Renal cortex interstitium (tissue), 11 donors: ENCODE results near the gene QPCT. TPM values are rescaled to one million over a fixed set of nuclear protein-coding genes. Genes with fewer than 3 reads are reported as not detected.

Experiments
- DNase-seq, 11 donors: peaks; one replicate each; pipeline ENCODE4 v3.0.0-alpha.2; 2013; ENCODE audit warnings: low read depth in 9 of 11, low spot score in 4 of 11; ENCODE audit errors: extremely low read depth in 1 of 11
- polyA plus RNA-seq, 3 donors: library from polyadenylated mRNA; unstranded; fragments of 120-200 nt; gene quantifications; one replicate each; pipeline ENCODE4 v1.2.1, GENCODE V29; 2013; ENCODE audit not compliant: insufficient read length in 3 of 3

QPCT gene
- polyA plus RNA-seq, 3 donors = 9.5 to 14.3 (median 14.3) TPM

GRCh38 chr2:37321029-37321682 is 23.3 kb upstream of the QPCT start:
- no peak for DNase-seq

GRCh38 chr2:37322368-37322767 is 22.1 kb upstream of the QPCT start:
- DNase-seq = no peak

- DNase-seq = no peak
Measured at GRCh38 chr2:37323176-37323780, 21.2 kb upstream of the QPCT start.

GRCh38 chr2:37323781-37324535 is 20.5 kb upstream of the QPCT start:
- peak in 7 of 11 donors; percentile 17 to 55 (median 35) for DNase-seq

- peak in 4 of 11 donors; percentile 45 to 71 (median 66) for DNase-seq
Measured at GRCh38 chr2:37324536-37324785, 20.0 kb upstream of the QPCT start.

- peak in 9 of 11 donors; percentile 31 to 73 (median 63) for DNase-seq
Measured at GRCh38 chr2:37324786-37325624, 19.4 kb upstream of the QPCT start, which contains the start of gene PRKD3. Gene PRKD3 (minus strand): TSS chr2:37324833. CDS start chr2:37316524, 8,309 bp downstream.

- no peak for DNase-seq
Measured at GRCh38 chr2:37325625-37326071, 18.8 kb upstream of the QPCT start.

GRCh38 chr2:37326285-37326684 is 18.1 kb upstream of the QPCT start:
- DNase-seq = peak in 2 of 11 donors; percentile 36 to 40

- DNase-seq = no peak
Measured at GRCh38 chr2:37326866-37327634, 17.4 kb upstream of the QPCT start.

GRCh38 chr2:37330681-37331080 is 13.7 kb upstream of the QPCT start:
- no peak for DNase-seq

GRCh38 chr2:37332560-37332959 is 11.9 kb upstream of the QPCT start:
- DNase-seq = no peak

- no peak for DNase-seq
Measured at GRCh38 chr2:37333256-37333655, 11.2 kb upstream of the QPCT start.

- DNase-seq = no peak
Measured at GRCh38 chr2:37335604-37336003, 8.8 kb upstream of the QPCT start.

- no peak for DNase-seq
Measured at GRCh38 chr2:37337620-37338280, 6.7 kb upstream of the QPCT start.

- DNase-seq = no peak
Measured at GRCh38 chr2:37338933-37339332, 5.5 kb upstream of the QPCT start.

GRCh38 chr2:37340637-37341036 is 3.8 kb upstream of the QPCT start:
- no peak for DNase-seq

GRCh38 chr2:37342591-37343220 is 1.7 kb upstream of the QPCT start:
- DNase-seq = no peak
